ENCODE results near the gene LRRC14B. TPM values are rescaled to one million over a fixed set of nuclear protein-coding genes. Genes with fewer than 3 reads are reported as not detected.

Gene LRRC14B
- total RNA-seq, 1 experiment from 2014 or later, result not detected

GRCh38 chr5:154826-155225 lies 36.5 kb upstream of the LRRC14B start:
- Mint-ChIP-seq H3K9me3 (ENCODE audit: unreplicated experiment) (no peaks in the 10 kb centered on the region), H3K36me3 (ENCODE audit: insufficient read depth, unreplicated experiment) (no peaks in the 10 kb centered on the region), H3K4me1 (ENCODE audit: insufficient read depth, unreplicated experiment) (peaks cover 4% of the 10 kb centered on the region), H3K27ac (ENCODE audit: low read depth, unreplicated experiment) (no peak overlapping the region), H3K4me3 (ENCODE audit: unreplicated experiment) (no peak overlapping the region), H3K27me3 (ENCODE audit: insufficient read depth, unreplicated experiment) (peaks cover 21% of the 10 kb centered on the region)
- CTCF ChIA-PET, result no interaction called here
- POLR2A ChIA-PET, result no interaction called here
- no TSS peak for BruUV-seq (replicated peaks)
- intact Hi-C loops (cut with micrococcal nuclease), result no loop called here
- no peak for DNase-seq (ENCODE audit: unreplicated experiment)
- no peak for TF ChIP-seq CTCF (IDR thresholded peaks at IDR 0.05; ENCODE audit: unreplicated experiment)

- no peaks in the 10 kb centered on the region for H3K36me3 Mint-ChIP-seq (ENCODE audit: insufficient read depth, unreplicated experiment)
- ChIA-PET CTCF (interaction anchor here (0.6 kb wide), 1 partner anchor 111 kb away, joined by 3 read pairs; no protein-coding TSS in a partner anchor), POLR2A (no interaction called here)
- DNase-seq (ENCODE audit: unreplicated experiment), result no peak
- intact Hi-C loops (cut with micrococcal nuclease), result no loop called here
- H3K27me3 Mint-ChIP-seq (ENCODE audit: insufficient read depth, unreplicated experiment), result peaks cover 31% of the 10 kb centered on the region
- TF ChIP-seq CTCF (IDR thresholded peaks at IDR 0.05; ENCODE audit: unreplicated experiment), result no peak
- H3K27ac Mint-ChIP-seq (ENCODE audit: low read depth, unreplicated experiment), result no peak overlapping the region
- H3K4me3 Mint-ChIP-seq (ENCODE audit: unreplicated experiment), result no peak overlapping the region
- no peaks in the 10 kb centered on the region for H3K9me3 Mint-ChIP-seq (ENCODE audit: unreplicated experiment)
- BruUV-seq (replicated peaks), result no TSS peak
- H3K4me1 Mint-ChIP-seq (ENCODE audit: insufficient read depth, unreplicated experiment), result peaks cover 5% of the 10 kb centered on the region
Measured at GRCh38 chr5:155651-156410, 35.5 kb upstream of the LRRC14B start.

- Mint-ChIP-seq H3K9me3 (ENCODE audit: unreplicated experiment) (no peaks in the 10 kb centered on the region), H3K27ac (ENCODE audit: low read depth, unreplicated experiment) (no peak overlapping the region), H3K4me3 (ENCODE audit: unreplicated experiment) (no peak overlapping the region), H3K27me3 (ENCODE audit: insufficient read depth, unreplicated experiment) (peaks cover 38% of the 10 kb centered on the region), H3K4me1 (ENCODE audit: insufficient read depth, unreplicated experiment) (peaks cover 5% of the 10 kb centered on the region), H3K36me3 (ENCODE audit: insufficient read depth, unreplicated experiment) (no peaks in the 10 kb centered on the region)
- ChIA-PET CTCF (interaction anchor here (0.6 kb wide), 1 partner anchor 110 kb away, joined by 3 read pairs; no protein-coding TSS in a partner anchor), POLR2A (interaction anchor here (0.7 kb wide), 1 partner anchor 257 kb away, joined by 3 read pairs; no protein-coding TSS in a partner anchor)
- DNase-seq (ENCODE audit: unreplicated experiment), result no peak
- intact Hi-C loops (cut with micrococcal nuclease), result no loop called here
- no peak for TF ChIP-seq CTCF (IDR thresholded peaks at IDR 0.05; ENCODE audit: unreplicated experiment)
- BruUV-seq (replicated peaks), result no TSS peak
Measured at GRCh38 chr5:156411-157072, 34.8 kb upstream of the LRRC14B start.

GRCh38 chr5:157126-157715 lies 34.1 kb upstream of the LRRC14B start:
- CTCF ChIA-PET, result no interaction called here
- peaks cover 43% of the 10 kb centered on the region for H3K27me3 Mint-ChIP-seq (ENCODE audit: insufficient read depth, unreplicated experiment)
- TF ChIP-seq CTCF (IDR thresholded peaks at IDR 0.05; ENCODE audit: unreplicated experiment), result no peak
- no peaks in the 10 kb centered on the region for H3K36me3 Mint-ChIP-seq (ENCODE audit: insufficient read depth, unreplicated experiment)
- BruUV-seq (replicated peaks), result no TSS peak
- intact Hi-C loops (cut with micrococcal nuclease), result no loop called here
- H3K4me1 Mint-ChIP-seq (ENCODE audit: insufficient read depth, unreplicated experiment), result peaks cover 5% of the 10 kb centered on the region
- no peak overlapping the region for H3K27ac Mint-ChIP-seq (ENCODE audit: low read depth, unreplicated experiment)
- POLR2A ChIA-PET, result interaction anchor here (0.7 kb wide), 1 partner anchor 256 kb away, joined by 3 read pairs; no protein-coding TSS in a partner anchor
- DNase-seq (ENCODE audit: unreplicated experiment), result no peak
- no peak overlapping the region for H3K4me3 Mint-ChIP-seq (ENCODE audit: unreplicated experiment)
- H3K9me3 Mint-ChIP-seq (ENCODE audit: unreplicated experiment), result no peaks in the 10 kb centered on the region

Measured in MCF 10A (cell line).